PC-9 (cell line): ENCODE measurements around the gene DAAM1. TPM values are rescaled to one million over a fixed set of nuclear protein-coding genes. Genes with fewer than 3 reads are reported as not detected.

Experiments
- BruUV-seq: library from RNA; stranded (reverse); fragments of 400-500 nt; replicated peaks from 2 replicates; lab custom pipeline; 2021; lab: Mats Ljungman, UMichigan
- CTCF ChIA-PET: fragments of 300-600 bp; sonication (Branson Sonifier 250); formaldehyde crosslinking; loops from one replicate; lab custom pipeline; 2022; ENCODE audit warnings: antibody characterized with exemption; lab: Charles Lee
- POLR2A ChIA-PET: fragments of 300-600 bp; sonication (Branson Sonifier 250); formaldehyde crosslinking; loops from one replicate; lab custom pipeline; 2022; ENCODE audit warnings: antibody characterized with exemption; ENCODE audit not compliant: unreplicated experiment; lab: Charles Lee
- DNase-seq, 2 experiments: peaks; one replicate each; pipeline versions ENCODE4 v3.0.0 to v3.0.0-alpha.2; 2015 to 2022; ENCODE audit warnings: mixed read lengths in 1 of 2
- H2AFZ ChIP-seq: fragments of 200-600 bp; sonication (generic); 2 replicates; pipeline ENCODE4 v1.8.1; 2017; ENCODE audit warnings: antibody characterized with exemption
- H3F3A ChIP-seq: fragments of 200-600 bp; sonication (generic); 2 replicates; pipeline ENCODE4 v1.8.1; 2017; ENCODE audit warnings: antibody characterized with exemption, mild to moderate bottlenecking, low read depth; ENCODE audit not compliant: insufficient read depth
- H3K27ac ChIP-seq: fragments of 200-600 bp; sonication (generic); 2 replicates; pipeline ENCODE4 v1.6.1; 2016; ENCODE audit warnings: mixed run types
- H3K27me3 ChIP-seq: fragments of 200-600 bp; sonication (generic); 2 replicates; pipeline ENCODE4 v1.6.1; 2016; ENCODE audit warnings: low read depth, mixed run types; ENCODE audit not compliant: insufficient read depth
- H3K36me3 ChIP-seq: fragments of 200-600 bp; sonication (generic); 2 replicates; pipeline ENCODE4 v1.6.1; 2016; ENCODE audit warnings: low read depth, mixed run types
- H3K4me1 ChIP-seq: fragments of 200-600 bp; sonication (generic); replicated peaks from 2 replicates; pipeline ENCODE4 v1.6.1; 2016; ENCODE audit warnings: mixed run types; ENCODE audit not compliant: insufficient read depth
- H3K4me2 ChIP-seq: fragments of 200-600 bp; sonication (generic); 2 replicates; pipeline ENCODE4 v1.6.1; 2017; ENCODE audit warnings: mixed run types
- H3K4me3 ChIP-seq: fragments of 200-600 bp; sonication (generic); 2 replicates; pipeline ENCODE4 v1.6.1; 2016; ENCODE audit warnings: mixed run types
- H3K79me2 ChIP-seq: fragments of 200-600 bp; sonication (generic); 2 replicates; pipeline ENCODE4 v1.6.1; 2017; ENCODE audit warnings: low read depth, mixed run types
- H3K9me2 ChIP-seq: fragments of 200-600 bp; sonication (generic); 2 replicates; pipeline ENCODE4 v1.8.1; 2017; ENCODE audit warnings: mild to moderate bottlenecking; ENCODE audit not compliant: insufficient read depth
- H3K9me3 ChIP-seq: fragments of 200-600 bp; sonication (generic); 2 replicates; pipeline ENCODE4 v1.8.1; 2016; ENCODE audit warnings: low read depth; ENCODE audit not compliant: insufficient read depth
- H4K20me1 ChIP-seq: fragments of 200-600 bp; sonication (generic); 2 replicates; pipeline ENCODE4 v1.8.1; 2017; ENCODE audit not compliant: insufficient read depth
- EZH2 ChIP-seq: fragments of 200-600 bp; sonication (generic); IDR thresholded peaks from 2 replicates; pipeline ENCODE4 v1.8.0; 2017; ENCODE audit warnings: antibody characterized with exemption, low read depth
- intact Hi-C: fragments of 100-400 bp; cut with micrococcal nuclease; formaldehyde crosslinking; loops from one replicate; pipeline ENCODE4 v1.10.0; 2022; ENCODE audit not compliant: unreplicated experiment
- total RNA-seq: library from RNA; stranded (reverse); gene quantifications from 2 replicates; pipeline ENCODE4 v1.2.3, GENCODE V29; 2021
- TF ChIP-seq, protein P1 (sequence below): fragments of 200-600 bp; sonication (generic); conservative IDR thresholded peaks from 2 replicates; pipeline ENCODE4 v1.6.1; 2017; ENCODE audit warnings: mixed run types, antibody characterized with exemption, mild to moderate bottlenecking, moderate library complexity

The DAAM1 gene
- total RNA-seq, 1 experiment from 2014 or later: 70.7 TPM

DNA sequence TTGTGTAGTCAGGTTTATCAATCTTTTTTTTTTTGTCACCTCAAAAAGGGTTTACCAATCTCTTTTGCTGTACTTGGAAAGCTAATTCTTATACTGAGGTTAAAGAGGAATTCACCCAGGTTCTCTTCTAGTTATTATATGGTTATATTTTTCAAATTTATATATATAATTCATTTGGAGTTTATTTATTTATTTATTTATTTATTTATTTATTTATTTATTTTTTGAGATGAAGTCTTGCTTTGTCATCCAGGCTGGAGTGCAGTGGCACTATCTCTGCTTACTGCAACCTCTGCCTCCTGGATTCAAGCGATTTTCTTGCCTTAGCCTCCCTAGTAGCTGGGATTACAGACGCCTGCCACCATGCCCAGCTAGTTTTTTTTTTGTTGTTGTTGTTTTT lies 202.9 kb downstream of the DAAM1 start:
- H3K27ac ChIP-seq: no peak overlapping the region
- no peaks in the 10 kb centered on the region for H4K20me1 ChIP-seq
- H3K27me3 ChIP-seq: no peaks in the 10 kb centered on the region
- H3F3A ChIP-seq: no peaks in the 10 kb centered on the region
- H3K4me3 ChIP-seq: no peak overlapping the region
- CTCF ChIA-PET: no interaction called here
- H3K79me2 ChIP-seq: no peaks in the 10 kb centered on the region
- H3K9me2 ChIP-seq: no peaks in the 10 kb centered on the region; the same call in 1 of the 2 replicates
- POLR2A ChIA-PET: no interaction called here
- no peak for TF ChIP-seq EZH2
- TF ChIP-seq, protein P1, sequence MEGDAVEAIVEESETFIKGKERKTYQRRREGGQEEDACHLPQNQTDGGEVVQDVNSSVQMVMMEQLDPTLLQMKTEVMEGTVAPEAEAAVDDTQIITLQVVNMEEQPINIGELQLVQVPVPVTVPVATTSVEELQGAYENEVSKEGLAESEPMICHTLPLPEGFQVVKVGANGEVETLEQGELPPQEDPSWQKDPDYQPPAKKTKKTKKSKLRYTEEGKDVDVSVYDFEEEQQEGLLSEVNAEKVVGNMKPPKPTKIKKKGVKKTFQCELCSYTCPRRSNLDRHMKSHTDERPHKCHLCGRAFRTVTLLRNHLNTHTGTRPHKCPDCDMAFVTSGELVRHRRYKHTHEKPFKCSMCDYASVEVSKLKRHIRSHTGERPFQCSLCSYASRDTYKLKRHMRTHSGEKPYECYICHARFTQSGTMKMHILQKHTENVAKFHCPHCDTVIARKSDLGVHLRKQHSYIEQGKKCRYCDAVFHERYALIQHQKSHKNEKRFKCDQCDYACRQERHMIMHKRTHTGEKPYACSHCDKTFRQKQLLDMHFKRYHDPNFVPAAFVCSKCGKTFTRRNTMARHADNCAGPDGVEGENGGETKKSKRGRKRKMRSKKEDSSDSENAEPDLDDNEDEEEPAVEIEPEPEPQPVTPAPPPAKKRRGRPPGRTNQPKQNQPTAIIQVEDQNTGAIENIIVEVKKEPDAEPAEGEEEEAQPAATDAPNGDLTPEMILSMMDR: no peak
- intact Hi-C loops: no loop called here
- H3K4me2 ChIP-seq: no peak overlapping the region
- DNase-seq: no peak
- H2AFZ ChIP-seq: no peak overlapping the region
- no TSS peak for BruUV-seq
- no peaks in the 10 kb centered on the region for H3K9me3 ChIP-seq
- H3K4me1 ChIP-seq: no peaks in the 10 kb centered on the region
- H3K36me3 ChIP-seq: no peaks in the 10 kb centered on the region

DNA sequence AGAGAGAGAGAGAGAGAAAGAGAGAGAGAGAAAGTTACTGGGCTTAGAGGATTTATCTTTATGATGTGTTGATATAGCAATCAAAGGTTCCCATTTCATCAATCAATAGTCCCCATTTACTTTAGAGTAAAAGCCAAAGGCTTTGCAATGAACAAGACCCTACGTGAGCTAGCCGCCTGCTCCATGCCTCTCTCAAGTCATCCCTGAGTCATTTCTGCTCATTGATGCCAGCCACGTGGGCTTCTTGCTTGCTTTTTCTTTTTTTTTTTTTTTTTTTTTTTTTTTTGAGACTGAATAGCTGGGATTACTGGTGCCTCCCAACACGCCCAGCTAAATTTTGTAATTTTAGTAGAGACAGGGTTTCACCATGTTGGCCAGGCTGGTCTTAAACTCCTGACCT lies 205.8 kb downstream of the DAAM1 start:
- BruUV-seq: no TSS peak
- H2AFZ ChIP-seq: no peak overlapping the region
- intact Hi-C loops: no loop called here
- no peaks in the 10 kb centered on the region for H3K27me3 ChIP-seq
- ChIA-PET CTCF (no interaction called here), POLR2A (no interaction called here)
- no peak for DNase-seq
- H3K27ac ChIP-seq: no peak overlapping the region
- H3K9me3 ChIP-seq: no peaks in the 10 kb centered on the region
- no peak overlapping the region for H3K4me2 ChIP-seq
- H3K36me3 ChIP-seq: no peaks in the 10 kb centered on the region
- H4K20me1 ChIP-seq: no peaks in the 10 kb centered on the region
- H3K9me2 ChIP-seq: no peaks in the 10 kb centered on the region; the same call in 1 of the 2 replicates
- no peaks in the 10 kb centered on the region for H3K79me2 ChIP-seq
- H3F3A ChIP-seq: no peaks in the 10 kb centered on the region
- H3K4me3 ChIP-seq: no peak overlapping the region
- no peaks in the 10 kb centered on the region for H3K4me1 ChIP-seq
- TF ChIP-seq EZH2: no peak
- TF ChIP-seq, protein P1: no peak

DNA sequence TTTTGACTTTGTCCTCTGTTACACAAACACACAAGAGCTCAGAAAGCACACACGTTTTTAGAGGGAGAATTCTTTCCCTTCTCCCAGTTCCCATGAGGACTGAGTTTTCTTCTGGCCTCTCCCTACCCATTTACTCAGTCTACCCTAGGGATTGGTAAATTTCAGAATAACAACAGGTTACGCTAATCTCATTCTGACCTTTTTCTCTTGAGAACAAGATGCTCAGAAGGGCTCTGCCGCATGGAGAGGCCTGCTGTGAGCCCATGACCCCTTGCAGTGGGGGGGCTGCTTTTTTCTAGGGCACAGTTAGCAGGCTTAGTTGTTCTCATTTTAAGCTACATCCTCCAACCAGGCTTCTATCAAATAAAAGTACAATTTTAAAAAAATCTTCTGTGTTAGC lies 207.2 kb downstream of the DAAM1 start:
- Histone ChIP-seq H4K20me1 (no peaks in the 10 kb centered on the region), H3K36me3 (no peaks in the 10 kb centered on the region), H3F3A (no peaks in the 10 kb centered on the region), H3K4me2 (no peak overlapping the region), H3K27me3 (no peaks in the 10 kb centered on the region), H3K4me1 (no peaks in the 10 kb centered on the region), H3K79me2 (no peaks in the 10 kb centered on the region), H3K9me2 (no peaks in the 10 kb centered on the region), H3K4me3 (no peak overlapping the region), H3K9me3 (no peaks in the 10 kb centered on the region; the same call in 1 of the 2 replicates), H2AFZ (no peak overlapping the region), H3K27ac (no peak overlapping the region)
- intact Hi-C loops: no loop called here
- ChIA-PET CTCF (no interaction called here), POLR2A (no interaction called here)
- TF ChIP-seq, protein P1: no peak
- no peak for TF ChIP-seq EZH2
- BruUV-seq: no TSS peak
- no peak for DNase-seq
